Measurements from ENCODE around the gene AAGAB. TPM values are rescaled to one million over a fixed set of nuclear protein-coding genes. Genes with fewer than 3 reads are reported as not detected.

Gene AAGAB
- total RNA-seq, 4 donors from 2014 or later: 17.3 to 25.9 (median 21.6) TPM

- no peak for TF ChIP-seq CTCF (IDR thresholded peaks at IDR 0.05; ENCODE audit: low read depth)
These were observed 26.2 kb downstream of the AAGAB start for GRCh38 chr15:67228286-67228685.

GRCh38 chr15:67227846-67228245 lies 26.6 kb downstream of the AAGAB start:
- no peak for TF ChIP-seq CTCF (IDR thresholded peaks at IDR 0.05; ENCODE audit: low read depth)

GRCh38 chr15:67227431-67227830 lies 27.0 kb downstream of the AAGAB start:
- TF ChIP-seq CTCF (IDR thresholded peaks at IDR 0.05; ENCODE audit: low read depth): no peak

- TF ChIP-seq CTCF (IDR thresholded peaks at IDR 0.05; ENCODE audit: low read depth): no peak
These were observed 29.1 kb downstream of the AAGAB start for GRCh38 chr15:67225336-67225735.

GRCh38 chr15:67224889-67225288 lies 29.6 kb downstream of the AAGAB start:
- TF ChIP-seq CTCF (IDR thresholded peaks at IDR 0.05; ENCODE audit: low read depth): no peak

GRCh38 chr15:67219288-67219687 lies 35.2 kb downstream of the AAGAB start:
- TF ChIP-seq CTCF (IDR thresholded peaks at IDR 0.05; ENCODE audit: low read depth): no peak

GRCh38 chr15:67218428-67218827 lies 36.0 kb downstream of the AAGAB start:
- no peak for TF ChIP-seq CTCF (IDR thresholded peaks at IDR 0.05; ENCODE audit: low read depth)

All from subcutaneous adipose tissue (tissue), 4 donors.